ENCODE results near the gene MIEF1.
A peak's percentile ranks its signal among the peaks of the same experiment; 100 is the strongest.
"Not testable (repeated sequence)": the region's sequence is repeated elsewhere in the genome, so short reads cannot be mapped to it uniquely, and the experiment has no call there.

GRCh38 chr22:39521106-39521885 lies 19.2 kb downstream of the MIEF1 start:
- peak; percentile 21; the same call in 1 of the 2 replicates for TF ChIP-seq TAF1 (IDR thresholded peaks at IDR 0.05; ENCODE audit: borderline replicate concordance, low read depth, low read length)
- peak; percentile 19; the same call in 1 of the 2 replicates for TF ChIP-seq POLR2AphosphoS5 (IDR thresholded peaks at IDR 0.05; ENCODE audit: low read depth, low read length)
- not testable (repeated sequence) for TF ChIP-seq RAD21 (IDR thresholded peaks at IDR 0.05; ENCODE audit: low read length); CHD2 (IDR thresholded peaks at IDR 0.05; ENCODE audit: low read length, partially characterized antibody); CTCF (IDR thresholded peaks at IDR 0.05); NRF1 (IDR thresholded peaks at IDR 0.05; ENCODE audit: low read depth, low read length); REST (IDR thresholded peaks at IDR 0.05; ENCODE audit: low read depth, low read length); EZH2phosphoT487 (IDR thresholded peaks at IDR 0.05; ENCODE audit: borderline replicate concordance, low read depth); JUND (IDR thresholded peaks at IDR 0.05); SIN3A (IDR thresholded peaks at IDR 0.05; ENCODE audit: borderline replicate concordance, low read depth, low read length); SMC3 (IDR thresholded peaks at IDR 0.05; ENCODE audit: low read depth, low read length); EP300 (IDR thresholded peaks at IDR 0.05; ENCODE audit: borderline replicate concordance in 1 of 2, low read depth in 1 of 2, low read length in 1 of 2)
